Coronary artery (tissue), 2 donors: ENCODE data around the gene AGTR1.

Experiments used
- DNase-seq: peaks from one replicate; pipeline ENCODE4 v3.0.0-alpha.2; 2017; ENCODE audit warnings: low spot score
- H3K27ac ChIP-seq, 2 donors: fragments of 200-600 bp; sonication (generic); one replicate each; pipeline ENCODE4 v1.5.1; 2016 to 2019
- H3K4me3 ChIP-seq: fragments of 200-600 bp; sonication (generic); 2 replicates; pipeline ENCODE4 v1.5.1; 2016; ENCODE audit warnings: mild to moderate bottlenecking, moderate library complexity
- CTCF ChIP-seq: fragments of 200-600 bp; sonication (generic); IDR thresholded peaks from one replicate; pipeline ENCODE4 v1.5.1; 2019; ENCODE audit warnings: antibody characterized with exemption

AGTR1 gene

DNA sequence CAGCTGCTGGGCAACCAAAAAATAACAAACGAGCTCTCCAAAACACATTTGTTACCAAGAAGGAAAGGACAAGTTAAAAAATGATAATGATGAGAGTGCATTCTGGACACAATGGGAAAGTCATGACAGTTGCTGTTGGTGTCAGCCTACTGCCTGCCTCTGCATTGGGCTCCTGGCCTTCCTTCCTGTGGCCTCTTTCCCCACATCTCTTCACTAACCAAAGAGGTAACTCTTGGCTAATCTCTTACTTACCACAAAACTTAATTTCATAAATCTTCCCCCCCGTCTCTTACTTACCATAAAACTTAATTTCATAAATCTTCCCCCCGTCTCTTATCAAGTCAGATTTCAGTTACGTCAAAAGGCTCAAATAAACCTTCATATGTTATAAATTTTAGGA is 58.6 kb downstream of the AGTR1 start:
- Histone ChIP-seq H3K4me3 (no peak overlapping the region), H3K27ac (no peak overlapping the region)
- no peak for DNase-seq
- no peak for TF ChIP-seq CTCF

GRCh38 chr3:148757238-148758215 is 59.8 kb downstream of the AGTR1 start:
- no peak overlapping the region for H3K27ac ChIP-seq
- no peak for DNase-seq
- no peak overlapping the region for H3K4me3 ChIP-seq
- no peak for TF ChIP-seq CTCF

DNA sequence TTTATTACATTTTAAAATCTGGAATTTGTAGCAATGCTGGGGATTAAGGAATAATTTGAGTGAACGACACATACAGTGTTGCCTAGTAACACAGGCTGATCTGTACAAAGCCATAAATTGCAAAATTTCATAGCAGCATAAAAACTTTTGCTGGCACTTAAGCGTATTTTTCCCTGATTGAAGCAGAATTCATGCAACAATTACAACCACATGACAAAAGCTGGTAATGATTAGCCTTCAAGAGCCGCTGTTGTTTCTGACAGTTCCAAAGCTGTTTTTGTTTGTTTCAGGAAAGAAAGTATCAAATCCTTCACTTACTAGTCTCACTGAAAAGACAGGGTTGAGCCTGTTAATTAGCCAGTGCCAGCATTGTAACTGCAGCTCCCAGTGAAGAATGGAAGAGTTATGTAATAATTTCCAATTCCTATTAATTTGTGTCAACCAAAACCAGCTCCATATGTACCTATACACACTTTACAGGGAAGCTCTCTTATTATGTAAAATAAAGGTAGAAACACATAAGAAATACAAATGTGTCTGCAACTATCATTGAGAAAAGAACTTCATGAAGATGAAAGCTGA is 60.7 kb downstream of the AGTR1 start:
- Histone ChIP-seq H3K4me3 (no peak overlapping the region), H3K27ac (no peak overlapping the region)
- no peak for TF ChIP-seq CTCF
- no peak for DNase-seq

DNA sequence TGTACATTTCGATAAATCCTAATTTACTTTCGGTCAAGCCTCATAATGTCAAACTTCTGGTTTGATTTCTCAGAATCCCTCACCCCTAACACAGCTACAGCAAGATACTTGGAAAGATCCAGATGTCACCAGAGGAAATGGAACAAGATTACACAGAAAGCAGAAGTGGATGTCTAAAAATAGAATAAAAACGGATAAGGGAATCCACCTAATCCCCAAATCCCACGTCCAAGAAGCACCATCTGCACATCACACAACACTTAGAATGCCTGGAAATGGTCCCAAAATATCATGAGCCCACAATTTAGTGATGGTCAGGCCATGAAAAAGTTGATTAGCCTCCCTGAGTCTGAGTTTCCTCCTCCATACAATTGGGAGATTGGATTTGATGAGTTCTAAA is 61.7 kb downstream of the AGTR1 start:
- Histone ChIP-seq H3K27ac (no peak overlapping the region), H3K4me3 (no peak overlapping the region)
- DNase-seq, result no peak
- no peak for TF ChIP-seq CTCF

GRCh38 chr3:148763156-148763680 is 65.5 kb downstream of the AGTR1 start:
- DNase-seq, result no peak
- no peak overlapping the region for H3K4me3 ChIP-seq
- TF ChIP-seq CTCF, result no peak
- no peak overlapping the region for H3K27ac ChIP-seq

DNA sequence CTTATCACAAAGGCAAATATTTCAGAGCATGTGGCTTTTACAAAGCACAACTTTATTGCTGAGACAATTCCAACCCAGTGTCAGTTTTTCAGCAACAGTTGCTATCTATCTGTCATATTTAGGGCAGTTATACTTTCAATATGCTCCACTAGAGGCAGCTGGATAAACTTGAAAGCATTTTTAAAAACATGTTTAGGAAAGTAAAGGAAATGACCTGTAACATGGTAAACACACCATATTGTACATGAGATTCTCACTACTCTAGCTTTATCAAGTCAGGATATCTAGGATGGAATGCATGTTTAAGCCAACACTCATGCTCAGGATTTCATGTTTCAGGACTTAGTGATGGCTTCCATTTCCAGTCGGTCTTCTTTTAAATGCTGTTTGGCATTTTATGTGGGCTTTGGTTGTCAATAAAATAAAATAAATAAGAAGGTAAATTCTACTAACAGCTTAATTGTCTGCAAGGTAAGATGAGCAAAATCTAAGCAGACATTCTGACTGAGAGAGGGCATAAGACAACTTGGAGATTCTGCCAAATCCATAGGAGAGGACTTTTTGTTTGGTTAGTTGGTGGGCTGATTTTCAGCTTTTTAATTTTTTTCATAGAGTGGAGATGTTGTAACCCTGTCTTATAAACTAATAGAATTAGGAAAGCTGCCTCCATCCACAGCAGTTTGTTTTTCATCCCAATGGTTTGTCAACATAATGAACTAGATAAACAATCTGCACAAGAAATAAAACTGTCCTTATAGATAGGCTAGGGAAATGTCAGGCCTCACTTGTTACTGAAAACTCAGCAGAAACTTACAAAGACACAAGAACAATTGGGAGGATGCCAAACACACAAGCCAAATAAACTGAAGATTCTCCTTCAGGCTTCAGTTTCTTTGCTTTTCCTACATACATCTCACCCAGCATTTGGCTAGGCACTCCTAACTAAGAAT is 66.6 kb downstream of the AGTR1 start:
- Histone ChIP-seq H3K27ac (no peak overlapping the region), H3K4me3 (no peak overlapping the region)
- no peak for TF ChIP-seq CTCF
- no peak for DNase-seq
